CD14-positive monocyte (primary cell): ENCODE results near the gene CMPK2. TPM values are rescaled to one million over a fixed set of nuclear protein-coding genes. Genes with fewer than 3 reads are reported as not detected.

Source experiments
- DNase-seq, 3 donors: peaks; one replicate each; pipeline ENCODE4 v3.0.0-alpha.2; 2011 to 2022
- H2AFZ ChIP-seq: 2 replicates; pipeline ENCODE4 v1.6.0; 2012; ENCODE audit warnings: mild to moderate bottlenecking, low read depth, low read length, inconsistent platforms; ENCODE audit not compliant: insufficient read depth, poor library complexity, severe bottlenecking
- H3K27ac ChIP-seq, 2 donors: 1 replicate in 1 of 2; 2 replicates in 1 of 2; pipeline ENCODE4 v1.5.1; 2012 to 2013; ENCODE audit warnings: low read length in 2 of 2, control low read depth in 1 of 2, inconsistent platforms in 1 of 2, low read depth in 1 of 2, mild to moderate bottlenecking in 1 of 2
- H3K27me3 ChIP-seq, 2 donors: one replicate each; pipeline versions ENCODE4 v1.6.0 to v1.6.1; 2011 to 2013; ENCODE audit warnings: low read length in 2 of 2; ENCODE audit not compliant: control insufficient read depth in 2 of 2, insufficient read depth in 2 of 2
- H3K36me3 ChIP-seq, 2 donors: replicated peaks in 1 of 2; 1 replicate in 1 of 2; 2 replicates in 1 of 2; pipeline versions ENCODE4 v1.5.1 to v1.6.1; 2012 to 2013; ENCODE audit warnings: low read length in 2 of 2, control low read depth in 1 of 2, inconsistent platforms in 1 of 2, mild to moderate bottlenecking in 1 of 2; ENCODE audit not compliant: insufficient read depth in 2 of 2, control insufficient read depth in 1 of 2
- H3K4me1 ChIP-seq, 2 donors: 1 replicate in 1 of 2; 2 replicates in 1 of 2; pipeline versions ENCODE4 v1.5.1 to v1.6.1; 2012 to 2013; ENCODE audit warnings: low read length in 2 of 2, control low read depth in 1 of 2, inconsistent platforms in 1 of 2, mild to moderate bottlenecking in 1 of 2, moderate library complexity in 1 of 2; ENCODE audit not compliant: insufficient read depth in 2 of 2, control insufficient read depth in 1 of 2
- H3K4me2 ChIP-seq: replicated peaks from 2 replicates; pipeline ENCODE3; 2012; ENCODE audit warnings: low read length, moderate library complexity, mild to moderate bottlenecking; ENCODE audit not compliant: poor library complexity, severe bottlenecking; ENCODE audit errors: extremely low read depth
- H3K4me3 ChIP-seq, 3 experiments: fragments of 200-600 bp in 1 of 3; sonication (generic) in 1 of 3; replicated peaks in 1 of 3; 1 replicate in 2 of 3; 2 replicates in 1 of 3; pipeline ENCODE4 v1.5.1; 2011 to 2013; ENCODE audit warnings: low read length in 3 of 3, mild to moderate bottlenecking in 3 of 3, control low read depth in 2 of 3, low read depth in 2 of 3, inconsistent platforms in 1 of 3, moderate library complexity in 1 of 3
- H3K79me2 ChIP-seq: 2 replicates; pipeline ENCODE4 v1.6.0; 2012; ENCODE audit warnings: mild to moderate bottlenecking, control low read depth, inconsistent platforms, low read length, moderate library complexity; ENCODE audit not compliant: insufficient read depth
- H3K9ac ChIP-seq: 2 replicates; pipeline ENCODE4 v1.6.0; 2017; ENCODE audit warnings: low read length, mild to moderate bottlenecking; ENCODE audit not compliant: insufficient read depth, poor library complexity, severe bottlenecking
- H3K9me3 ChIP-seq, 2 donors: replicated peaks in 1 of 2; 1 replicate in 1 of 2; 2 replicates in 1 of 2; pipeline versions ENCODE4 v1.5.1 to v1.6.1; 2012 to 2013; ENCODE audit warnings: low read length in 2 of 2, control low read depth in 1 of 2; ENCODE audit not compliant: control insufficient read depth in 1 of 2, insufficient read depth in 1 of 2
- H4K20me1 ChIP-seq: 2 replicates; pipeline ENCODE4 v1.6.0; 2012; ENCODE audit warnings: mild to moderate bottlenecking, low read length, control low read depth, moderate library complexity; ENCODE audit not compliant: insufficient read depth
- H3K27ac Mint-ChIP-seq, 7 donors: one replicate each; pipeline ENCODE4 v1.8.0; 2020; ENCODE audit warnings: mild to moderate bottlenecking in 7 of 7, mixed read lengths in 7 of 7, moderate library complexity in 6 of 7, inconsistent platforms in 2 of 7
- H3K27me3 Mint-ChIP-seq, 3 donors: one replicate each; pipeline ENCODE4 v1.8.0; 2021 to 2022; ENCODE audit warnings: low read depth in 3 of 3, mild to moderate bottlenecking in 3 of 3, mixed read lengths in 3 of 3, moderate library complexity in 3 of 3, inconsistent platforms in 1 of 3
- H3K36me3 Mint-ChIP-seq, 2 donors: one replicate each; pipeline ENCODE4 v1.8.0; 2020; ENCODE audit warnings: mixed read lengths in 2 of 2, inconsistent platforms in 1 of 2, mild to moderate bottlenecking in 1 of 2
- H3K4me1 Mint-ChIP-seq: one replicate; pipeline ENCODE4 v1.8.0; 2020; ENCODE audit warnings: mild to moderate bottlenecking, mixed read lengths
- H3K4me3 Mint-ChIP-seq, 2 donors: one replicate each; pipeline ENCODE4 v1.8.0; 2020; ENCODE audit warnings: mild to moderate bottlenecking in 2 of 2, mixed read lengths in 2 of 2, moderate library complexity in 1 of 2
- H3K9me3 Mint-ChIP-seq, 7 donors: one replicate each; pipeline ENCODE4 v1.8.0; 2020 to 2022; ENCODE audit warnings: mixed read lengths in 7 of 7, mild to moderate bottlenecking in 6 of 7, moderate library complexity in 6 of 7, inconsistent platforms in 2 of 7
- WGBS: methylation state at CpG from one replicate; pipeline ENCODE4 v1.1.5; 2013; ENCODE audit warnings: missing lambda C conversion rate; ENCODE audit not compliant: insufficient coverage; 5-methylcytosine and 5-hydroxymethylcytosine counted together
- intact Hi-C, 2 donors: fragments of 100-400 bp; cut with micrococcal nuclease; formaldehyde crosslinking; loops; one replicate each; pipeline versions ENCODE4 v1.15.0 to v1.15.1; 2023
- polyA plus RNA-seq, 3 donors: library from polyadenylated mRNA; depleted of rRNA in 1 of 3; unstranded in 2 of 3; stranded (reverse) in 1 of 3; fragments of 300-500 nt in 2 of 3; fragments of >200 nt in 1 of 3; fragmentation: Illumina TruSeq in 2 of 3; gene quantifications; 1 replicate in 2 of 3; 2 replicates in 1 of 3; pipeline ENCODE4 v1.2.3, GENCODE V29; 2012 to 2021
- TF ChIP-seq, protein P1 (sequence below): fragments of 200-600 bp; IDR thresholded peaks from one replicate; pipeline ENCODE4 v1.8.0; 2022; ENCODE audit warnings: antibody characterized with exemption, mild to moderate bottlenecking

CMPK2 gene
- polyA plus RNA-seq, 3 donors = 12.6 to 18.1 (median 17.0) TPM

GRCh38 chr2:6812857-6813530 lies 52.7 kb downstream of the CMPK2 start:
- no peak overlapping the region for H3K4me2 ChIP-seq
- H3K27ac Mint-ChIP-seq = no peak overlapping the region
- 81% methylated on average over 10 of the region's 12 CpGs for WGBS

GRCh38 chr2:6810961-6811360 lies 54.7 kb downstream of the CMPK2 start:
- Mint-ChIP-seq H3K4me3 (no peak overlapping the region), H3K9me3 (peaks cover 0 to 7% (median 0%) of the 10 kb centered on the region in 7 donors), H3K27me3 (peaks cover 2 to 12% (median 10%) of the 10 kb centered on the region in 3 donors), H3K4me1 (no peaks in the 10 kb centered on the region), H3K36me3 (no peaks in the 10 kb centered on the region), H3K27ac (no peak overlapping the region)
- Histone ChIP-seq H3K9ac (no peak overlapping the region), H3K27ac (no peak overlapping the region), H3K79me2 (no peaks in the 10 kb centered on the region), H3K4me3 (no peak overlapping the region), H3K27me3 (no peaks in the 10 kb centered on the region), H3K9me3 (no peaks in the 10 kb centered on the region), H3K4me2 (no peak overlapping the region), H2AFZ (no peak overlapping the region), H4K20me1 (no peaks in the 10 kb centered on the region), H3K4me1 (no peaks in the 10 kb centered on the region), H3K36me3 (no peaks in the 10 kb centered on the region)
- 92% methylated on average over 5 of the region's 6 CpGs for WGBS
- TF ChIP-seq, protein P1, sequence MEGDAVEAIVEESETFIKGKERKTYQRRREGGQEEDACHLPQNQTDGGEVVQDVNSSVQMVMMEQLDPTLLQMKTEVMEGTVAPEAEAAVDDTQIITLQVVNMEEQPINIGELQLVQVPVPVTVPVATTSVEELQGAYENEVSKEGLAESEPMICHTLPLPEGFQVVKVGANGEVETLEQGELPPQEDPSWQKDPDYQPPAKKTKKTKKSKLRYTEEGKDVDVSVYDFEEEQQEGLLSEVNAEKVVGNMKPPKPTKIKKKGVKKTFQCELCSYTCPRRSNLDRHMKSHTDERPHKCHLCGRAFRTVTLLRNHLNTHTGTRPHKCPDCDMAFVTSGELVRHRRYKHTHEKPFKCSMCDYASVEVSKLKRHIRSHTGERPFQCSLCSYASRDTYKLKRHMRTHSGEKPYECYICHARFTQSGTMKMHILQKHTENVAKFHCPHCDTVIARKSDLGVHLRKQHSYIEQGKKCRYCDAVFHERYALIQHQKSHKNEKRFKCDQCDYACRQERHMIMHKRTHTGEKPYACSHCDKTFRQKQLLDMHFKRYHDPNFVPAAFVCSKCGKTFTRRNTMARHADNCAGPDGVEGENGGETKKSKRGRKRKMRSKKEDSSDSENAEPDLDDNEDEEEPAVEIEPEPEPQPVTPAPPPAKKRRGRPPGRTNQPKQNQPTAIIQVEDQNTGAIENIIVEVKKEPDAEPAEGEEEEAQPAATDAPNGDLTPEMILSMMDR = no peak
- intact Hi-C loops = no loop called here
- DNase-seq = no peak

More at GRCh38 chr2:6812857-6813530, 52.7 kb downstream of the CMPK2 start:
- H3K9me3 ChIP-seq = no peaks in the 10 kb centered on the region
- intact Hi-C loops = no loop called here
- H3K4me1 ChIP-seq = no peaks in the 10 kb centered on the region
- no peak for DNase-seq
- no peak overlapping the region for H2AFZ ChIP-seq
- Mint-ChIP-seq H3K27me3 (peaks cover 2 to 11% (median 9%) of the 10 kb centered on the region in 3 donors), H3K9me3 (peaks cover 0 to 8% (median 0%) of the 10 kb centered on the region in 7 donors), H3K4me1 (no peaks in the 10 kb centered on the region), H3K36me3 (no peaks in the 10 kb centered on the region), H3K4me3 (no peak overlapping the region)
- H3K27ac ChIP-seq = no peak overlapping the region
- H3K4me3 ChIP-seq = no peak overlapping the region
- H4K20me1 ChIP-seq = no peaks in the 10 kb centered on the region
- TF ChIP-seq, protein P1 = no peak
- H3K27me3 ChIP-seq = no peaks in the 10 kb centered on the region
- H3K9ac ChIP-seq = no peak overlapping the region
- H3K36me3 ChIP-seq = no peaks in the 10 kb centered on the region
- no peaks in the 10 kb centered on the region for H3K79me2 ChIP-seq
